HepG2 (cell line): ENCODE measurements around the gene PCDHB2. TPM values are rescaled to one million over a fixed set of nuclear protein-coding genes. Genes with fewer than 3 reads are reported as not detected.

ENCODE experiments used
- ATAC-seq: fragments of 200-7000 bp; cut with Tn5 transposase; 3 replicates; pipeline ENCODE4 v1.9.1; 2020; ENCODE audit warnings: mild to moderate bottlenecking, moderate library complexity
- BruUV-seq: library from RNA; stranded (reverse); fragments of 400-500 nt; replicated peaks from 2 replicates; lab custom pipeline; 2021; lab: Mats Ljungman, UMichigan
- CTCF ChIA-PET: fragments of 300-600 bp; formaldehyde crosslinking; extraction: SDS; loops from one replicate; lab custom pipeline; 2021; ENCODE audit warnings: low total read pairs, inconsistent platforms, low intra/inter-chr PET ratio; lab: Yijun Ruan, JAX
- POLR2A ChIA-PET: fragments of 350-600 bp; sonication (Branson Sonifier 250); formaldehyde crosslinking; loops from one replicate; lab custom pipeline; 2020; ENCODE audit warnings: antibody characterized with exemption, inconsistent platforms; lab: Yijun Ruan, JAX
- DNase-seq: peaks from one replicate; pipeline ENCODE4 v3.0.0-alpha.2; 2015; ENCODE audit warnings: low spot score
- FAIRE-seq: peaks from 3 replicates; lab custom pipeline; 2011; peaks lifted over from hg19 to GRCh38; lab: Jason Lieb, UNC
- H2AFZ ChIP-seq: one replicate; pipeline ENCODE4 v1.6.1; 2011; ENCODE audit warnings: low read length, inconsistent platforms
- H3K27ac ChIP-seq: fragments of 300-600 bp; 3 replicates; pipeline ENCODE4 v1.8.0; 2011; ENCODE audit warnings: mixed run types, mild to moderate bottlenecking, mixed read lengths, low read length, inconsistent platforms; ENCODE audit not compliant: insufficient read depth; ENCODE audit errors: extremely low read length
- H3K27me3 ChIP-seq, 2 experiments: fragments of 200-600 bp in 1 of 2; 2 replicates in 1 of 2; 3 replicates in 1 of 2; pipeline versions ENCODE4 v1.6.0 to v1.8.0; 2011; ENCODE audit warnings: low read length in 2 of 2, mild to moderate bottlenecking in 2 of 2, moderate library complexity in 2 of 2, inconsistent platforms in 1 of 2; ENCODE audit not compliant: insufficient read depth in 2 of 2, control insufficient read depth in 1 of 2
- H3K36me3 ChIP-seq, 2 experiments: fragments of 200-600 bp in 1 of 2; replicated peaks in 1 of 2; 2 replicates in 1 of 2; 3 replicates in 1 of 2; pipeline versions ENCODE4 v1.5.1 to v1.8.0; 2011; ENCODE audit warnings: low read length in 2 of 2, inconsistent platforms in 1 of 2; ENCODE audit not compliant: insufficient read depth in 2 of 2, control insufficient read depth in 1 of 2
- H3K4me1 ChIP-seq: 2 replicates; pipeline ENCODE4 v1.5.1; 2012; ENCODE audit warnings: low read length, inconsistent platforms; ENCODE audit not compliant: insufficient read depth
- H3K4me2 ChIP-seq: 2 replicates; pipeline ENCODE4 v1.6.0; 2011; ENCODE audit warnings: low read depth, low read length, inconsistent platforms
- H3K4me3 ChIP-seq, 3 experiments: fragments of 200-600 bp in 1 of 3; sonication (generic), shearing (Covaris generic) in 1 of 3; replicated peaks in 1 of 3; 2 replicates each; pipeline ENCODE4 v1.5.1; 2011 to 2016; ENCODE audit warnings: low read length in 3 of 3, inconsistent platforms in 2 of 3, low read depth in 2 of 3, mild to moderate bottlenecking in 2 of 3, control low read depth in 1 of 3, mixed read lengths in 1 of 3; ENCODE audit not compliant: insufficient read depth in 1 of 3
- H3K79me2 ChIP-seq: one replicate; pipeline ENCODE4 v1.6.1; 2011; ENCODE audit warnings: low read length, inconsistent platforms; ENCODE audit not compliant: insufficient read depth
- H3K9ac ChIP-seq: 2 replicates; pipeline ENCODE4 v1.6.0; 2011; ENCODE audit warnings: mild to moderate bottlenecking, low read depth, low read length, inconsistent platforms; ENCODE audit not compliant: insufficient read depth
- H3K9me3 ChIP-seq: 2 replicates; pipeline ENCODE4 v1.5.1; 2012; ENCODE audit warnings: mild to moderate bottlenecking, low read length
- H4K20me1 ChIP-seq: 2 replicates; pipeline ENCODE4 v1.6.0; 2011; ENCODE audit warnings: inconsistent platforms, mild to moderate bottlenecking, low read length, moderate library complexity; ENCODE audit not compliant: insufficient read depth
- DMAP1 ChIP-seq: IDR thresholded peaks from 2 replicates; pipeline ENCODE4 v1.6.1; 2016
- DPF2 ChIP-seq: sonication (generic); formaldehyde crosslinking; IDR thresholded peaks from 2 replicates; pipeline ENCODE4 v1.4.0; 2020; ENCODE audit warnings: mild to moderate bottlenecking, low read depth, missing genetic modification reagents, borderline replicate concordance
- HOXA7 ChIP-seq: sonication (generic); formaldehyde crosslinking; IDR thresholded peaks from 2 replicates; pipeline ENCODE4 v1.8.1; 2022; ENCODE audit warnings: mild to moderate bottlenecking, missing genetic modification reagents, moderate library complexity
- NFE2 ChIP-seq: sonication (generic); formaldehyde crosslinking; IDR thresholded peaks from 2 replicates; pipeline ENCODE4 v1.4.0; 2020; ENCODE audit warnings: missing genetic modification reagents
- NKX3-1 ChIP-seq: sonication (generic); formaldehyde crosslinking; IDR thresholded peaks from 2 replicates; pipeline ENCODE4 v1.5.0; 2020; ENCODE audit warnings: missing genetic modification reagents
- PAXIP1 ChIP-seq: sonication (generic); formaldehyde crosslinking; conservative IDR thresholded peaks from 2 replicates; pipeline ENCODE4 v1.4.0; 2020; ENCODE audit warnings: mild to moderate bottlenecking, missing genetic modification reagents, moderate library complexity
- YEATS2 ChIP-seq: sonication (generic); formaldehyde crosslinking; IDR thresholded peaks from 2 replicates; pipeline ENCODE4 v1.4.0; 2020; ENCODE audit warnings: missing genetic modification reagents, borderline replicate concordance
- ZBTB2 ChIP-seq: sonication (generic); formaldehyde crosslinking; IDR thresholded peaks from 2 replicates; pipeline ENCODE4 v1.8.0; 2022; ENCODE audit warnings: low read depth, missing genetic modification reagents
- ZBTB7A ChIP-seq: sonication (generic); formaldehyde crosslinking; IDR thresholded peaks from 2 replicates; pipeline ENCODE4 v1.8.0; 2022; ENCODE audit warnings: mild to moderate bottlenecking, missing genetic modification reagents
- ZFAT ChIP-seq: sonication (generic); formaldehyde crosslinking; conservative IDR thresholded peaks from 2 replicates; pipeline ENCODE4 v1.8.1; 2023; ENCODE audit warnings: missing genetic modification reagents, inconsistent platforms
- ZKSCAN5 ChIP-seq: sonication (generic); formaldehyde crosslinking; IDR thresholded peaks from 2 replicates; pipeline ENCODE4 v1.5.1; 2020; ENCODE audit warnings: mild to moderate bottlenecking, missing genetic modification reagents
- ZNF354B ChIP-seq: sonication (generic); formaldehyde crosslinking; IDR thresholded peaks from 2 replicates; pipeline ENCODE4 v1.8.0; 2022; ENCODE audit warnings: mild to moderate bottlenecking, missing genetic modification reagents
- ZNF572 ChIP-seq: sonication (generic); formaldehyde crosslinking; IDR thresholded peaks from 2 replicates; pipeline ENCODE4 v1.5.1; 2020; ENCODE audit warnings: mild to moderate bottlenecking, missing genetic modification reagents
- ZNF615 ChIP-seq: sonication (generic); formaldehyde crosslinking; IDR thresholded peaks from 2 replicates; pipeline ENCODE4 v1.5.0; 2020; ENCODE audit warnings: mild to moderate bottlenecking, missing genetic modification reagents, borderline replicate concordance
- ZNF776 ChIP-seq: sonication (generic); formaldehyde crosslinking; IDR thresholded peaks from 2 replicates; pipeline ENCODE4 v1.4.0; 2020; ENCODE audit warnings: mild to moderate bottlenecking, missing genetic modification reagents
- ZNF790 ChIP-seq: sonication (generic); formaldehyde crosslinking; IDR thresholded peaks from 2 replicates; pipeline ENCODE4 v1.8.0; 2022; ENCODE audit warnings: missing genetic modification reagents, mild to moderate bottlenecking, borderline replicate concordance
- ZNF850 ChIP-seq: sonication (generic); formaldehyde crosslinking; conservative IDR thresholded peaks from 2 replicates; pipeline ENCODE4 v1.9.0; 2021; ENCODE audit warnings: mild to moderate bottlenecking, missing genetic modification reagents
- ZSCAN21 ChIP-seq: sonication (generic); formaldehyde crosslinking; IDR thresholded peaks from 2 replicates; pipeline ENCODE4 v1.8.0; 2022; ENCODE audit warnings: mild to moderate bottlenecking, missing genetic modification reagents, moderate library complexity, borderline replicate concordance
- in situ Hi-C: cut with HindIII; loops from 2 replicates; pipeline ENCODE4 v1.10.0; 2017; ENCODE audit warnings: low pct_unique_long_range_greater_than_20kb; ENCODE audit not compliant: extremely low pct_ligation_motif_present
- intact Hi-C: fragments of 100-400 bp; cut with micrococcal nuclease; formaldehyde crosslinking; loops from one replicate; pipeline ENCODE4 v1.10.0; 2022; ENCODE audit not compliant: unreplicated experiment
- polyA plus RNA-seq, 8 experiments: library from polyadenylated mRNA; depleted of rRNA in 3 of 8; stranded (reverse) in 7 of 8; unstranded in 1 of 8; fragments of >200 nt; fragmentation: Illumina TruSeq in 4 of 8; extraction: Trizol in 4 of 8; gene quantifications; 2 replicates each; pipeline versions ENCODE4 v1.2.1 to v1.2.3, GENCODE V29; 2011 to 2016; ENCODE audit warnings: low read depth in 4 of 8, missing spikeins in 1 of 8, mixed read lengths in 1 of 8; ENCODE audit not compliant: insufficient read depth in 1 of 8
- total RNA-seq, 5 experiments: library from RNA; depleted of rRNA; stranded (reverse); fragments of >200 nt; fragmentation: Illumina TruSeq; extraction: Trizol; gene quantifications; 2 replicates each; pipeline ENCODE4 v1.2.3, GENCODE V29; 2016; ENCODE audit warnings: low read depth in 1 of 5

The PCDHB2 gene
- total and polyA plus RNA-seq, 2 of the 13 experiments (the other 11 are each of a cell fraction or from before 2014, with no cell fraction given), result 7.1 to 7.5 TPM

- Histone ChIP-seq H3K4me1 (peaks cover 12% of the 10 kb centered on the region), H3K9ac (no peak overlapping the region), H3K36me3 (no peaks in the 10 kb centered on the region), H3K27me3 (peaks cover 0 to 7% of the 10 kb centered on the region in 2 experiments; a peak in 1 of 5 replicates), H3K79me2 (no peaks in the 10 kb centered on the region), H3K4me2 (no peak overlapping the region), H3K9me3 (no peaks in the 10 kb centered on the region), H3K4me3 (no peak overlapping the region), H4K20me1 (no peaks in the 10 kb centered on the region), H2AFZ (no peak overlapping the region), H3K27ac (no peak overlapping the region)
- no peak for DNase-seq
- intact Hi-C loops (no loop called here), in situ Hi-C loops (no loop called here)
- FAIRE-seq, result no peak
- BruUV-seq, result no TSS peak
- ChIA-PET POLR2A (no interaction called here), CTCF (no interaction called here)
- ATAC-seq, result no peak
- TF ChIP-seq ZBTB2 (CRISPR knock-in tag) (no peak), ZNF572 (CRISPR knock-in tag) (no peak), ZNF850 (CRISPR knock-in tag) (no peak), ZFAT (CRISPR knock-in tag) (no peak), ZSCAN21 (CRISPR knock-in tag) (no peak), ZNF790 (no peak), ZNF615 (CRISPR knock-in tag) (no peak), PAXIP1 (CRISPR knock-in tag) (no peak), YEATS2 (CRISPR knock-in tag) (no peak), HOXA7 (CRISPR knock-in tag) (no peak), DPF2 (CRISPR knock-in tag) (no peak), NKX3-1 (CRISPR knock-in tag) (no peak), DMAP1 (CRISPR knock-in tag) (no peak), NFE2 (no peak), ZKSCAN5 (no peak), ZBTB7A (no peak), ZNF354B (CRISPR knock-in tag) (no peak), ZNF776 (CRISPR knock-in tag) (no peak)
Observed at GRCh38 chr5:141082228-141082627, 12.2 kb upstream of the PCDHB2 start.
